H1 (cell line): ENCODE measurements around the gene SAFB2. TPM values are rescaled to one million over a fixed set of nuclear protein-coding genes. Genes with fewer than 3 reads are reported as not detected.

Source experiments
- CREB1 ChIP-seq: IDR thresholded peaks from 2 replicates; pipeline ENCODE4 v1.6.1; 2012; ENCODE audit warnings: inconsistent platforms
- GABPA ChIP-seq: IDR thresholded peaks from 2 replicates; pipeline ENCODE4 v1.6.1; 2011; ENCODE audit warnings: mild to moderate bottlenecking, low read length, moderate library complexity, borderline replicate concordance; ENCODE audit not compliant: insufficient read depth
- HDAC2 ChIP-seq, 2 experiments: fragments of 300-600 bp in 1 of 2; sonication (generic) in 1 of 2; IDR thresholded peaks; 2 replicates each; pipeline ENCODE4 v1.6.1; 2011 to 2012; ENCODE audit warnings: low read depth in 2 of 2, low read length in 2 of 2, mild to moderate bottlenecking in 2 of 2, moderate library complexity in 2 of 2, borderline replicate concordance in 1 of 2, inconsistent platforms in 1 of 2
- KDM1A ChIP-seq: fragments of 200-600, 300-600 bp; sonication (generic); IDR thresholded peaks from 2 replicates; pipeline ENCODE4 v1.7.1; 2016; ENCODE audit warnings: mild to moderate bottlenecking, low read length, borderline replicate concordance
- NANOG ChIP-seq: IDR thresholded peaks from 2 replicates; pipeline ENCODE4 v1.6.1; 2011; ENCODE audit warnings: low read length, low read depth, mild to moderate bottlenecking, inconsistent platforms; ENCODE audit not compliant: insufficient read depth, poor library complexity, severe bottlenecking
- POLR2A ChIP-seq, 2 experiments: IDR thresholded peaks; 1 replicate in 1 of 2; 2 replicates in 1 of 2; pipeline ENCODE4 v1.6.1; 2011; ENCODE audit warnings: low read depth in 2 of 2, low read length in 2 of 2, mild to moderate bottlenecking in 2 of 2; ENCODE audit errors: control extremely low read depth in 1 of 2
- POU5F1 ChIP-seq: IDR thresholded peaks from 2 replicates; pipeline ENCODE4 v1.6.1; 2011; ENCODE audit warnings: low read depth, mild to moderate bottlenecking, low read length, moderate library complexity
- RBBP5 ChIP-seq: IDR thresholded peaks from 2 replicates; pipeline ENCODE4 v1.7.1; 2012; ENCODE audit warnings: low read depth, mild to moderate bottlenecking, inconsistent platforms, low read length, moderate library complexity, borderline replicate concordance
- SAP30 ChIP-seq: fragments of 300-600 bp; sonication (generic); IDR thresholded peaks from 2 replicates; pipeline ENCODE4 v1.7.1; 2012; ENCODE audit warnings: low read length, moderate library complexity, mild to moderate bottlenecking, inconsistent platforms; ENCODE audit not compliant: insufficient read depth, insufficient replicate concordance
- SIRT6 ChIP-seq: IDR thresholded peaks from one replicate; pipeline ENCODE4 v1.7.1; 2012; ENCODE audit warnings: low read length, inconsistent platforms
- SP2 ChIP-seq: IDR thresholded peaks from 2 replicates; pipeline ENCODE4 v1.6.1; 2012; ENCODE audit warnings: mild to moderate bottlenecking, low read length, inconsistent platforms
- YY1 ChIP-seq: IDR thresholded peaks from 2 replicates; pipeline ENCODE4 v1.6.1; 2011; ENCODE audit warnings: low read depth, mild to moderate bottlenecking, low read length
- polyA plus RNA-seq, 7 experiments: library from polyadenylated mRNA; depleted of rRNA in 3 of 7; stranded (reverse) in 5 of 7; unstranded in 2 of 7; fragments of >200 nt in 5 of 7; fragments of 200-250 nt in 2 of 7; gene quantifications; 1 replicate in 5 of 7; 2 replicates in 1 of 7; 4 replicates in 1 of 7; pipeline versions ENCODE4 v1.2.1 to v1.2.3, GENCODE V29; 2011 to 2013; ENCODE audit warnings: missing spikeins in 2 of 7, mixed read lengths in 2 of 7
- total RNA-seq: library from RNA; stranded (reverse); fragmentation: NEBNext Ultra II Directional; extraction: Animal tissue kit (Norgen Biotek cat#: 25700); gene quantifications from 2 replicates; pipeline ENCODE4 v1.2.1, GENCODE V29; 2021
- TF ChIP-seq, protein P1 (sequence below): fragments of 300-600 bp; sonication (generic); IDR thresholded peaks from 2 replicates; pipeline ENCODE4 v1.7.1; 2012; ENCODE audit warnings: low read length, moderate library complexity, mild to moderate bottlenecking, inconsistent platforms; ENCODE audit not compliant: insufficient replicate concordance

Gene SAFB2
- total and polyA plus RNA-seq, 2 of the 8 experiments (the other 6 are each of a cell fraction or from before 2014, with no cell fraction given), result 14.8 to 63.8 TPM

DNA sequence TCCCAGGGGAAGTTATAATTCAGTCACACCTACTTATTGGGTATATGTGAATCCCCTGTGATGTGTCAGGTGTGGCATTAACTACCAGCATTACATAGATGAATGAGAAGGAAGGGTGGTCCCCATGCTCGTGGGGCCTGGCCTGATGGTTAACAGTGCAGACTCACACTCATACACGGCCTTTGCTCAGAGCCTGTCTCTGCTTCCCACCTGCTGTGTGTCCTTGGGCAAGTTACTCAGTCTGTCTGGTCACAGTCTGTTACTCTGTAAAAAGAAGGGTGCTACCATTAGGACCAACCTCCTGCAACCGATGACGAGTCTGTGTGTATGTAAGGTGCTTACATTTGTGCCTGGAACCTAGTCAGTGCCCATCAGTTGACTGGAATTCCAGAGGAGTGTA lies 24.1 kb upstream of the SAFB2 start (continued):
- TF ChIP-seq, protein P1, sequence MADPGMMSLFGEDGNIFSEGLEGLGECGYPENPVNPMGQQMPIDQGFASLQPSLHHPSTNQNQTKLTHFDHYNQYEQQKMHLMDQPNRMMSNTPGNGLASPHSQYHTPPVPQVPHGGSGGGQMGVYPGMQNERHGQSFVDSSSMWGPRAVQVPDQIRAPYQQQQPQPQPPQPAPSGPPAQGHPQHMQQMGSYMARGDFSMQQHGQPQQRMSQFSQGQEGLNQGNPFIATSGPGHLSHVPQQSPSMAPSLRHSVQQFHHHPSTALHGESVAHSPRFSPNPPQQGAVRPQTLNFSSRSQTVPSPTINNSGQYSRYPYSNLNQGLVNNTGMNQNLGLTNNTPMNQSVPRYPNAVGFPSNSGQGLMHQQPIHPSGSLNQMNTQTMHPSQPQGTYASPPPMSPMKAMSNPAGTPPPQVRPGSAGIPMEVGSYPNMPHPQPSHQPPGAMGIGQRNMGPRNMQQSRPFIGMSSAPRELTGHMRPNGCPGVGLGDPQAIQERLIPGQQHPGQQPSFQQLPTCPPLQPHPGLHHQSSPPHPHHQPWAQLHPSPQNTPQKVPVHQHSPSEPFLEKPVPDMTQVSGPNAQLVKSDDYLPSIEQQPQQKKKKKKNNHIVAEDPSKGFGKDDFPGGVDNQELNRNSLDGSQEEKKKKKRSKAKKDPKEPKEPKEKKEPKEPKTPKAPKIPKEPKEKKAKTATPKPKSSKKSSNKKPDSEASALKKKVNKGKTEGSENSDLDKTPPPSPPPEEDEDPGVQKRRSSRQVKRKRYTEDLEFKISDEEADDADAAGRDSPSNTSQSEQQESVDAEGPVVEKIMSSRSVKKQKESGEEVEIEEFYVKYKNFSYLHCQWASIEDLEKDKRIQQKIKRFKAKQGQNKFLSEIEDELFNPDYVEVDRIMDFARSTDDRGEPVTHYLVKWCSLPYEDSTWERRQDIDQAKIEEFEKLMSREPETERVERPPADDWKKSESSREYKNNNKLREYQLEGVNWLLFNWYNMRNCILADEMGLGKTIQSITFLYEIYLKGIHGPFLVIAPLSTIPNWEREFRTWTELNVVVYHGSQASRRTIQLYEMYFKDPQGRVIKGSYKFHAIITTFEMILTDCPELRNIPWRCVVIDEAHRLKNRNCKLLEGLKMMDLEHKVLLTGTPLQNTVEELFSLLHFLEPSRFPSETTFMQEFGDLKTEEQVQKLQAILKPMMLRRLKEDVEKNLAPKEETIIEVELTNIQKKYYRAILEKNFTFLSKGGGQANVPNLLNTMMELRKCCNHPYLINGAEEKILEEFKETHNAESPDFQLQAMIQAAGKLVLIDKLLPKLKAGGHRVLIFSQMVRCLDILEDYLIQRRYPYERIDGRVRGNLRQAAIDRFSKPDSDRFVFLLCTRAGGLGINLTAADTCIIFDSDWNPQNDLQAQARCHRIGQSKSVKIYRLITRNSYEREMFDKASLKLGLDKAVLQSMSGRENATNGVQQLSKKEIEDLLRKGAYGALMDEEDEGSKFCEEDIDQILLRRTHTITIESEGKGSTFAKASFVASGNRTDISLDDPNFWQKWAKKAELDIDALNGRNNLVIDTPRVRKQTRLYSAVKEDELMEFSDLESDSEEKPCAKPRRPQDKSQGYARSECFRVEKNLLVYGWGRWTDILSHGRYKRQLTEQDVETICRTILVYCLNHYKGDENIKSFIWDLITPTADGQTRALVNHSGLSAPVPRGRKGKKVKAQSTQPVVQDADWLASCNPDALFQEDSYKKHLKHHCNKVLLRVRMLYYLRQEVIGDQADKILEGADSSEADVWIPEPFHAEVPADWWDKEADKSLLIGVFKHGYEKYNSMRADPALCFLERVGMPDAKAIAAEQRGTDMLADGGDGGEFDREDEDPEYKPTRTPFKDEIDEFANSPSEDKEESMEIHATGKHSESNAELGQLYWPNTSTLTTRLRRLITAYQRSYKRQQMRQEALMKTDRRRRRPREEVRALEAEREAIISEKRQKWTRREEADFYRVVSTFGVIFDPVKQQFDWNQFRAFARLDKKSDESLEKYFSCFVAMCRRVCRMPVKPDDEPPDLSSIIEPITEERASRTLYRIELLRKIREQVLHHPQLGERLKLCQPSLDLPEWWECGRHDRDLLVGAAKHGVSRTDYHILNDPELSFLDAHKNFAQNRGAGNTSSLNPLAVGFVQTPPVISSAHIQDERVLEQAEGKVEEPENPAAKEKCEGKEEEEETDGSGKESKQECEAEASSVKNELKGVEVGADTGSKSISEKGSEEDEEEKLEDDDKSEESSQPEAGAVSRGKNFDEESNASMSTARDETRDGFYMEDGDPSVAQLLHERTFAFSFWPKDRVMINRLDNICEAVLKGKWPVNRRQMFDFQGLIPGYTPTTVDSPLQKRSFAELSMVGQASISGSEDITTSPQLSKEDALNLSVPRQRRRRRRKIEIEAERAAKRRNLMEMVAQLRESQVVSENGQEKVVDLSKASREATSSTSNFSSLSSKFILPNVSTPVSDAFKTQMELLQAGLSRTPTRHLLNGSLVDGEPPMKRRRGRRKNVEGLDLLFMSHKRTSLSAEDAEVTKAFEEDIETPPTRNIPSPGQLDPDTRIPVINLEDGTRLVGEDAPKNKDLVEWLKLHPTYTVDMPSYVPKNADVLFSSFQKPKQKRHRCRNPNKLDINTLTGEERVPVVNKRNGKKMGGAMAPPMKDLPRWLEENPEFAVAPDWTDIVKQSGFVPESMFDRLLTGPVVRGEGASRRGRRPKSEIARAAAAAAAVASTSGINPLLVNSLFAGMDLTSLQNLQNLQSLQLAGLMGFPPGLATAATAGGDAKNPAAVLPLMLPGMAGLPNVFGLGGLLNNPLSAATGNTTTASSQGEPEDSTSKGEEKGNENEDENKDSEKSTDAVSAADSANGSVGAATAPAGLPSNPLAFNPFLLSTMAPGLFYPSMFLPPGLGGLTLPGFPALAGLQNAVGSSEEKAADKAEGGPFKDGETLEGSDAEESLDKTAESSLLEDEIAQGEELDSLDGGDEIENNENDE, result no peak
- no peak for TF ChIP-seq GABPA
- TF ChIP-seq SAP30, result no peak
- no peak for TF ChIP-seq SP2
- TF ChIP-seq HDAC2 (IDR thresholded peaks at IDR 0.05; ENCODE audit: borderline replicate concordance in 1 of 2, low read depth in 2 of 2, low read length in 2 of 2), result no peak
- no peak for TF ChIP-seq SIRT6
- TF ChIP-seq RBBP5, result no peak
- TF ChIP-seq POU5F1, result no peak
- no peak for TF ChIP-seq NANOG
- TF ChIP-seq CREB1, result no peak
- no peak for TF ChIP-seq POLR2A (IDR thresholded peaks at IDR 0.05; ENCODE audit: control extremely low read depth in 1 of 2, low read depth in 2 of 2, low read length in 2 of 2)
- TF ChIP-seq KDM1A, result no peak
- TF ChIP-seq YY1, result no peak
